ENCODE results near the gene CLCNKA.

The CLCNKA gene

GRCh38 chr1:16018308-16018707 is 3.5 kb upstream of the CLCNKA start:
- no peaks in the 10 kb centered on the region for H3K36me3 ChIP-seq (ENCODE audit: insufficient read depth, low read length)
- TF ChIP-seq CTCF (IDR thresholded peaks at IDR 0.05; ENCODE audit: borderline replicate concordance, extremely low read depth, low read length, poor library complexity, severe bottlenecking): no peak
- TF ChIP-seq EZH2 (IDR thresholded peaks at IDR 0.05; ENCODE audit: borderline replicate concordance, low read depth, low read length, severe bottlenecking): no peak
- no peak for DNase-seq
- H3K79me2 ChIP-seq (ENCODE audit: insufficient read depth, low read length): no peaks in the 10 kb centered on the region
- no peak for ATAC-seq (ENCODE audit: insufficient read depth, low read depth)
- no peaks in the 10 kb centered on the region for H3K4me1 ChIP-seq (ENCODE audit: insufficient read depth, low read length)
- H3K9me3 ChIP-seq (ENCODE audit: insufficient read depth, low read length, severe bottlenecking): no peaks in the 10 kb centered on the region
- no peak overlapping the region for H3K27ac ChIP-seq (ENCODE audit: low read length)
- no peak overlapping the region for H3K4me2 ChIP-seq (ENCODE audit: insufficient read depth, low read length)
- no peak overlapping the region for H3K9ac ChIP-seq (ENCODE audit: low read depth, low read length)
- no peak overlapping the region for H3K4me3 ChIP-seq (ENCODE audit: low read depth in 1 of 2, low read length in 2 of 2)
- peaks cover 6% of the 10 kb centered on the region for H4K20me1 ChIP-seq (ENCODE audit: insufficient read depth, low read length)
- peaks cover 17% of the 10 kb centered on the region for H3K27me3 ChIP-seq (ENCODE audit: insufficient read depth, low read length, poor library complexity)
- no peak overlapping the region for H2AFZ ChIP-seq (ENCODE audit: low read depth, low read length)

- H3K9me3 ChIP-seq (ENCODE audit: insufficient read depth, low read length, severe bottlenecking): no peaks in the 10 kb centered on the region
- no peak overlapping the region for H3K27ac ChIP-seq (ENCODE audit: low read length)
- no peaks in the 10 kb centered on the region for H3K79me2 ChIP-seq (ENCODE audit: insufficient read depth, low read length)
- peaks cover 17% of the 10 kb centered on the region for H3K27me3 ChIP-seq (ENCODE audit: insufficient read depth, low read length, poor library complexity)
- TF ChIP-seq EZH2 (IDR thresholded peaks at IDR 0.05; ENCODE audit: borderline replicate concordance, low read depth, low read length, severe bottlenecking) (no peak), CTCF (IDR thresholded peaks at IDR 0.05; ENCODE audit: borderline replicate concordance, extremely low read depth, low read length, poor library complexity, severe bottlenecking) (no peak)
- H3K4me1 ChIP-seq (ENCODE audit: insufficient read depth, low read length): no peaks in the 10 kb centered on the region
- no peak overlapping the region for H3K4me2 ChIP-seq (ENCODE audit: insufficient read depth, low read length)
- no peak overlapping the region for H3K4me3 ChIP-seq (ENCODE audit: low read depth in 1 of 2, low read length in 2 of 2)
- DNase-seq (no peak), ATAC-seq (ENCODE audit: insufficient read depth, low read depth) (no peak)
- H3K9ac ChIP-seq (ENCODE audit: low read depth, low read length): no peak overlapping the region
- H3K36me3 ChIP-seq (ENCODE audit: insufficient read depth, low read length): no peaks in the 10 kb centered on the region
- no peak overlapping the region for H2AFZ ChIP-seq (ENCODE audit: low read depth, low read length)
- H4K20me1 ChIP-seq (ENCODE audit: insufficient read depth, low read length): peaks cover 6% of the 10 kb centered on the region
These were observed 2.8 kb upstream of the CLCNKA start for GRCh38 chr1:16018749-16019643.

- ATAC-seq (ENCODE audit: insufficient read depth, low read depth): 0 out of 3 replicates have a peak, but pooled peaks have one; percentile 27
- Histone ChIP-seq H3K9me3 (ENCODE audit: insufficient read depth, low read length, severe bottlenecking) (no peaks in the 10 kb centered on the region), H3K4me3 (ENCODE audit: low read depth in 1 of 2, low read length in 2 of 2) (no peak overlapping the region), H3K79me2 (ENCODE audit: insufficient read depth, low read length) (no peaks in the 10 kb centered on the region), H4K20me1 (ENCODE audit: insufficient read depth, low read length) (peaks cover 6% of the 10 kb centered on the region), H3K4me2 (ENCODE audit: insufficient read depth, low read length) (no peak overlapping the region), H3K4me1 (ENCODE audit: insufficient read depth, low read length) (no peaks in the 10 kb centered on the region), H3K9ac (ENCODE audit: low read depth, low read length) (no peak overlapping the region), H3K36me3 (ENCODE audit: insufficient read depth, low read length) (no peaks in the 10 kb centered on the region), H3K27ac (ENCODE audit: low read length) (no peak overlapping the region), H2AFZ (ENCODE audit: low read depth, low read length) (no peak overlapping the region), H3K27me3 (ENCODE audit: insufficient read depth, low read length, poor library complexity) (peaks cover 17% of the 10 kb centered on the region)
- DNase-seq: no peak
- TF ChIP-seq CTCF (IDR thresholded peaks at IDR 0.05; ENCODE audit: borderline replicate concordance, extremely low read depth, low read length, poor library complexity, severe bottlenecking) (no peak), EZH2 (IDR thresholded peaks at IDR 0.05; ENCODE audit: borderline replicate concordance, low read depth, low read length, severe bottlenecking) (no peak)
These were observed 2.1 kb upstream of the CLCNKA start for GRCh38 chr1:16019644-16020277.
